BLaER1 treated with 17β-estradiol and CSF1 and Interleukin-3, amounts not matched to agents 10 nM and 100 nM (cell line): Measurements from ENCODE around the gene CTAGE1.

Experiments used
- H3K27ac ChIP-seq, 11 experiments: shearing (Covaris generic); formaldehyde crosslinking; 2 replicates each; pipeline ENCODE4 v1.8.1; 2022
- H3K27me3 ChIP-seq, 11 experiments: shearing (Covaris generic); formaldehyde crosslinking; 2 replicates each; pipeline ENCODE4 v1.8.1; 2022
- H3K36me3 ChIP-seq, 11 experiments: shearing (Covaris generic); formaldehyde crosslinking; 2 replicates each; pipeline ENCODE4 v1.8.1; 2022
- H3K4me1 ChIP-seq, 10 experiments: shearing (Covaris generic); formaldehyde crosslinking; 2 replicates each; pipeline ENCODE4 v1.8.1; 2022
- H3K4me2 ChIP-seq, 11 experiments: shearing (Covaris generic); formaldehyde crosslinking; 2 replicates each; pipeline ENCODE4 v1.8.1; 2022
- H3K4me3 ChIP-seq, 10 experiments: shearing (Covaris generic); formaldehyde crosslinking; 2 replicates each; pipeline ENCODE4 v1.8.1; 2022
- H3K9ac ChIP-seq, 11 experiments: shearing (Covaris generic); formaldehyde crosslinking; 2 replicates each; pipeline ENCODE4 v1.8.1; 2022
- H3K9me3 ChIP-seq, 11 experiments: shearing (Covaris generic); formaldehyde crosslinking; replicated peaks in 1 of 11; 2 replicates each; pipeline ENCODE4 v1.8.1; 2022
- H4K20me1 ChIP-seq, 11 experiments: shearing (Covaris generic); formaldehyde crosslinking; 2 replicates each; pipeline ENCODE4 v1.8.1; 2022
- Cebpa-rat ChIP-seq, 11 experiments: shearing (Covaris generic); IDR thresholded peaks; 2 replicates each; pipeline ENCODE4 v1.8.1; 2022

The CTAGE1 gene

DNA sequence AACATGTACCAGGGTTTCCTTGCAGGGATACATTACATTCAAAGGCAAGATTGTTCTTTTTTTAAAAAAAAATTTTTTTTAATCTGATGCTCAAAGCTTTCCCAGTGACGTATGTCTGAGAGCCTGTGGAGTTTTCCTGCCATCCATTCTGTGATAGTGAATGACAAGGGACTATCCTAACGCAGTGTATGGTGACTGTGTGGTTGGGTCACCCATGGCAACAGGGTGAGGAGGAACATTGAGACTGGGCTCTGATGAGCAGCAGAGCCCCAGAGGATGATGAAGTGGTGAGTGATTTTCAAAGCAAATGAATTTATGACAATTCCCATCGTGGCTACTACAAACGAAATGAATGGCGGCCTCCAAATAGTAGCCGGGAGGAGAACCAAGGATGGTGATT lies 28.6 kb upstream of the CTAGE1 start:
- Histone ChIP-seq H3K27ac (no peak overlapping the region), H4K20me1 (no peaks in the 10 kb centered on the region), H3K9ac (no peak overlapping the region), H3K4me3 (no peak overlapping the region), H3K4me1 (no peaks in the 10 kb centered on the region), H3K36me3 (no peaks in the 10 kb centered on the region), H3K27me3 (no peaks in the 10 kb centered on the region), H3K4me2 (no peak overlapping the region), H3K9me3 (peaks cover 26 to 36% (median 32%) of the 10 kb centered on the region in 11 experiments)
- no peak for TF ChIP-seq Cebpa-rat (IDR thresholded peaks at IDR 0.05)

DNA sequence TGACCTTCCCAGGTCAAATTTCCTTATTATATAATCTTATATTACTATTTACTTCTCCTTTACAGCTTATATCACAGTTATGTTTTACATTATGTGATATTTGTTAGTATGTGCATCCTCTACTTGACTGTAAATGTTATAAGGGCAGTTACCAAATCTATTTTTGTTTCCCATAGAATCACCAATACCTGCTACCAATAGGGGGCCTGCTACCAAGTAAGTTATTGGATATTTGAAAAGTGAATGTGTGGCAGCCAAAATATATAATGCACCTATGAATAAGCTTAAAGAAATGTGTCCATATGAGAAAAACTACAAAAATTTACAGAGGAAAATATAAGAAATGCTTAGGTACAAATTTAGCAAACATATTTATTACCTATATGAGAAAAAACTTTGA lies 23.9 kb upstream of the CTAGE1 start:
- no peaks in the 10 kb centered on the region for H3K4me1 ChIP-seq
- H3K9ac ChIP-seq = no peak overlapping the region
- H3K9me3 ChIP-seq = no peaks in the 10 kb centered on the region
- no peaks in the 10 kb centered on the region for H4K20me1 ChIP-seq
- H3K27ac ChIP-seq = no peak overlapping the region
- H3K4me2 ChIP-seq = no peak overlapping the region
- H3K27me3 ChIP-seq = no peaks in the 10 kb centered on the region
- no peak for TF ChIP-seq Cebpa-rat (IDR thresholded peaks at IDR 0.05)
- no peak overlapping the region for H3K4me3 ChIP-seq
- no peaks in the 10 kb centered on the region for H3K36me3 ChIP-seq

DNA sequence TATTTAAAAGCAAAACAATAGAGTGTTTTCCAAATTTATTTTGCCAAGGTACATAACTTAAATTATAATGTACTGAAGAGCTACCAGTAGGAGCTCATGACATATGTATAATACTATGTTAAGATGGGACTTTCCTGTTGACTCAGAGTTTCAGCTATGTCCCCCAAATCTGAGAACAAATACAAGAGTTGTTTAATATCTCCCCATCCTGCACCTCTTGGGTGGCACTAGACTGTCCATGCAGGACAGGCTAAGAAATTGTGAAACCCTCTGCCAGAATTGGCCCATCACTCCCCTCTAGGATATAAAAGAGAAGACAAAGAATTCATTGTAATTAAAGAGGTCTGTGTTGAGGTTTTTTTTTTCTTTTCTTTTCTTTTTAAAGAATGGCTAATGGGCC lies 21.7 kb upstream of the CTAGE1 start:
- Histone ChIP-seq H3K9ac (no peak overlapping the region), H3K9me3 (no peaks in the 10 kb centered on the region), H4K20me1 (no peaks in the 10 kb centered on the region), H3K4me2 (no peak overlapping the region), H3K27me3 (no peaks in the 10 kb centered on the region), H3K36me3 (no peaks in the 10 kb centered on the region), H3K4me3 (no peak overlapping the region), H3K4me1 (no peaks in the 10 kb centered on the region), H3K27ac (no peak overlapping the region)
- no peak for TF ChIP-seq Cebpa-rat (IDR thresholded peaks at IDR 0.05)

DNA sequence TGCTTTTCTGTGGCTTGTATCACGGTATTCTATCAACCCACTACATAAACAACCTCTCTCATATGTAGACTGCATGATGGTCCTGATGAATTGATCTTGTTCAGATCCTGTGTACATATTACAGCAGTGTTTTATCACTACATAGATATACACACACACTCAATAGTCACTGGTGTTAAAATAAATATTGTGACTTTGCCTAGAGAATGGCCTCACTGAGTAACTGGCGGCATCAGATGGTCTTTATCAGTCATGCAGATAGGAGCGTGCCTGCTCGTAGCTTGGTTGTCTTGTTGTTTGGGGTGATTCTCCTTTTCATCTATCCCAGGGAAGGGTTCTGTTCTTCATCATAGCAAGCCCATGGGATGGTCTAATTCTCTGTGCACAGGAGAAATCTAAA lies 18.4 kb upstream of the CTAGE1 start:
- H3K36me3 ChIP-seq = no peaks in the 10 kb centered on the region
- TF ChIP-seq Cebpa-rat (IDR thresholded peaks at IDR 0.05) = no peak
- H3K9me3 ChIP-seq = no peaks in the 10 kb centered on the region
- H3K4me3 ChIP-seq = no peak overlapping the region
- H3K9ac ChIP-seq = no peak overlapping the region
- peaks cover 0 to 8% (median 0%) of the 10 kb centered on the region in 10 experiments; a peak in 1 of 20 replicates for H3K4me1 ChIP-seq
- H4K20me1 ChIP-seq = no peaks in the 10 kb centered on the region
- no peak overlapping the region for H3K27ac ChIP-seq
- H3K27me3 ChIP-seq = no peaks in the 10 kb centered on the region
- H3K4me2 ChIP-seq = no peak overlapping the region

DNA sequence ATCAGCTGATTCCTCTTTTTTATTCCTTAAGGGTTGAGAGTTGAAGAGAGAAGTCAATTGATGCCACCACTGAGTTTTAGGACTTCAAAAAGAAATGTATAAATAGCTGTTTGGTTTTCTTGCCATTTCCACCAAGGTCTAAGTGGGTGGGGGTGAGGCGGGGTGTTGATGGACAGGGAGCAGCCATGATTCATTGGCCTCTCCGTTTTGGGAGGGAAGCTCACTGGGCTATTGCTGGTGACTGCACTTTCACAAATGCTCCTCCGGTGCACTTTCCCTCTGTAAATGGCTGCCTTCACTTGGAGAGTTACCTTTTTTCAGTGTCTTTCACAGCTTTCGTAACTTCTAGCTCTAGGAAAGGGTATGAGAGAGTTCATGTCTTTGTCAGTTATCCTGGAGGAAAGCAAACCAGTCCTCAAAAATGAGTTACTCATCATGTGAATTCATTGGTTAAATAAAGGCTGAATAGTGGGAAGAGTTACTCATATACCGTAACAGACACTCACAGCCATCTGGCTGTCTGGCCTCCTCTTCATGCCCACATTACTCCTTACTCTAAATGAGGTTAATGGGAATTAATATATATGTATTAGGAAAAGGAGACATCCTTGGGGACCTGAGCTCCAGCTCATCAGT lies 17.4 kb upstream of the CTAGE1 start:
- Histone ChIP-seq H3K27me3 (no peaks in the 10 kb centered on the region), H3K36me3 (no peaks in the 10 kb centered on the region), H4K20me1 (no peaks in the 10 kb centered on the region), H3K4me1 (peaks cover 0 to 8% (median 0%) of the 10 kb centered on the region in 10 experiments; a peak in 1 of 20 replicates), H3K27ac (no peak overlapping the region), H3K4me2 (no peak overlapping the region), H3K9ac (no peak overlapping the region), H3K4me3 (no peak overlapping the region), H3K9me3 (no peaks in the 10 kb centered on the region)
- no peak for TF ChIP-seq Cebpa-rat (IDR thresholded peaks at IDR 0.05)

DNA sequence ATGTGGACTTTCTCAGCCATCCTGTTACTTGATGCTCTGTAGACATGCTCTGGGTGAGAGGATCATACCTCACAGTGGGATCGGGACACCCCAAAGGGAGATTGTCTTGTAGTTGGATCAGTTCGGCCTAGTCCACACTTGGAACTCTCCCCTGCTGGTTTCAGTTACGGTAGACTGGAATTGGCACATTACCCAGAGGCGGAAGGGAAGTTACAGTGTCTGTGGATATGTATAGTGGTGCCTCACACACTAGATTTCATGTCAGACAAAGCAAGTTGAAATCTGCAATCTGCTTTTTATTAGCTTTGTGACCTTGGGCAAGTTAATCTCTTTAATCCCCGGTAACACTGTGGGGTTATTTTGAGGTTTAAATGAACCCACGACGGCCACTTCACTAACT lies 16.2 kb upstream of the CTAGE1 start:
- Histone ChIP-seq H3K4me1 (peaks cover 0 to 8% (median 0%) of the 10 kb centered on the region in 10 experiments; a peak in 1 of 20 replicates), H3K4me2 (no peak overlapping the region), H3K27me3 (no peaks in the 10 kb centered on the region), H3K27ac (no peak overlapping the region), H4K20me1 (no peaks in the 10 kb centered on the region), H3K9ac (no peak overlapping the region), H3K9me3 (no peaks in the 10 kb centered on the region), H3K36me3 (no peaks in the 10 kb centered on the region), H3K4me3 (no peak overlapping the region)
- no peak for TF ChIP-seq Cebpa-rat (IDR thresholded peaks at IDR 0.05)

DNA sequence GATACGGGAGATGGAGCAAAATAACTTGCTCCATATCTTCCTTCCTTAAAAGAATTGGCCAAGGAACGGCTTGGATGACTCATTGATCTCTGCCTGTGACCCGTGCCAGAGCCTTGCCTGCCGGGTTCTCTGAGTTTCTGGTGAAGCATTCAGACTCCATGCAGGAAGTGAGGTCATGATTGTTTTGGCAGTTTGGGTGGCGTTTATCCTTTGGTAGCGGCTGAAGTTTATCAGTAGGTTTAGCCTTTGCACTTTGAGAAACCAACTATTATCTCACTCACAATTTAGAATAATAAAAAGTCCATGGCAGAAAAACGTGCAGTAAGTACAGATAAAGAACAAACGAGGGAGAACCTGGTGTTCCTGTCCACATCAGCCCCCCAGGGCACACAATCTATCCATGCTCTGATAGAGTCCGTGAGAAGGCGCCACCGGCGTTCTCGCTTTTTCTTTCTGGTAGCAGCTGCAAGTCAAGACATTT lies 15.0 kb upstream of the CTAGE1 start:
- Histone ChIP-seq H3K27me3 (no peaks in the 10 kb centered on the region), H3K36me3 (no peaks in the 10 kb centered on the region), H3K9me3 (no peaks in the 10 kb centered on the region), H3K9ac (no peak overlapping the region), H3K4me3 (no peak overlapping the region), H3K4me1 (peaks cover 0 to 8% (median 0%) of the 10 kb centered on the region in 10 experiments; a peak in 1 of 20 replicates), H3K27ac (no peak overlapping the region), H3K4me2 (peak overlapping the region in 1 of 11 experiments; percentile 6; a peak in 1 of 22 replicates), H4K20me1 (no peaks in the 10 kb centered on the region)
- TF ChIP-seq Cebpa-rat (IDR thresholded peaks at IDR 0.05) = no peak

DNA sequence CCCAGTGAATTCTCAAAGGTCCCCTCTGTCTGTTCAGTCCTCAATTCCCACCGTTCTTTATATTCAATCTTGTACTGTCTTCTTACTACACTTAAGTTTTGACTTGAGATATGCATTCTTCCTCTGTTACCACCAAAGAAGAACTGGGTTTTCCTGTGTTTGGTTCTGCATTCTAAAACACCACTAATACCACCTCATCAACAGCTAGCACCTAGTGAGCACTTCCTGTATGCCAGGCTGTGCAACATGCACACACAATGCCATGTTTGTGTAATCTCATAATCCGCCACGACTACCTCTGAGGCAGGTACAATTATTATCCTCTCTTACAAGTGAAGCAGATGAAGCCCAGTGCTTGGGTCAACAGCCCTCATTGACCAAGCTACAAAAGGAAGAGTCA lies 11.8 kb upstream of the CTAGE1 start:
- H3K9me3 ChIP-seq = no peaks in the 10 kb centered on the region
- no peaks in the 10 kb centered on the region for H4K20me1 ChIP-seq
- no peaks in the 10 kb centered on the region for H3K27me3 ChIP-seq
- no peak overlapping the region for H3K4me3 ChIP-seq
- no peaks in the 10 kb centered on the region for H3K36me3 ChIP-seq
- no peak overlapping the region for H3K4me2 ChIP-seq
- TF ChIP-seq Cebpa-rat (IDR thresholded peaks at IDR 0.05) = no peak
- no peak overlapping the region for H3K27ac ChIP-seq
- no peak overlapping the region for H3K9ac ChIP-seq
- peaks cover 0 to 8% (median 0%) of the 10 kb centered on the region in 10 experiments; a peak in 1 of 20 replicates for H3K4me1 ChIP-seq

DNA sequence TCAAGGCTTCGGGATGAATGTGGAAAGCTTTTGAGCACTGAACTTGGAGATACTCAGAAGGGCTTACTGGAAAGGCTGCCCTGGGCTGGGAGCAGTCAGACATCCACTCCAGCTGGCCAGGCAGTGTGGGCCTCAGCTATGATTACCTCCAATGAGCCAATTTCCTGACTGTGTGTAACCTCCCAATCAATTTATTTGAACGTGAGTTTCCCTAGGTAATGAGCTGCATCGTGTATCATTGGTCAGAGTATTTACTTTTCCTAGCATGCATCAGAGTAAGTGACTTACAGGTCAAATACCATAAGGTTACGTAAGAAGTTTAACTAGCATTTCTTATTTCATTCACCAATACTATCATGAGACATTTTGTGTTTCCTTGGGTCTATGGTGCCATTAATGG lies 11.0 kb upstream of the CTAGE1 start:
- Histone ChIP-seq H4K20me1 (no peaks in the 10 kb centered on the region), H3K36me3 (no peaks in the 10 kb centered on the region), H3K9ac (no peak overlapping the region), H3K27ac (no peak overlapping the region), H3K4me3 (no peak overlapping the region), H3K4me1 (peaks cover 0 to 8% (median 0%) of the 10 kb centered on the region in 10 experiments; a peak in 1 of 20 replicates), H3K9me3 (no peaks in the 10 kb centered on the region), H3K27me3 (no peaks in the 10 kb centered on the region), H3K4me2 (no peak overlapping the region)
- no peak for TF ChIP-seq Cebpa-rat (IDR thresholded peaks at IDR 0.05)

DNA sequence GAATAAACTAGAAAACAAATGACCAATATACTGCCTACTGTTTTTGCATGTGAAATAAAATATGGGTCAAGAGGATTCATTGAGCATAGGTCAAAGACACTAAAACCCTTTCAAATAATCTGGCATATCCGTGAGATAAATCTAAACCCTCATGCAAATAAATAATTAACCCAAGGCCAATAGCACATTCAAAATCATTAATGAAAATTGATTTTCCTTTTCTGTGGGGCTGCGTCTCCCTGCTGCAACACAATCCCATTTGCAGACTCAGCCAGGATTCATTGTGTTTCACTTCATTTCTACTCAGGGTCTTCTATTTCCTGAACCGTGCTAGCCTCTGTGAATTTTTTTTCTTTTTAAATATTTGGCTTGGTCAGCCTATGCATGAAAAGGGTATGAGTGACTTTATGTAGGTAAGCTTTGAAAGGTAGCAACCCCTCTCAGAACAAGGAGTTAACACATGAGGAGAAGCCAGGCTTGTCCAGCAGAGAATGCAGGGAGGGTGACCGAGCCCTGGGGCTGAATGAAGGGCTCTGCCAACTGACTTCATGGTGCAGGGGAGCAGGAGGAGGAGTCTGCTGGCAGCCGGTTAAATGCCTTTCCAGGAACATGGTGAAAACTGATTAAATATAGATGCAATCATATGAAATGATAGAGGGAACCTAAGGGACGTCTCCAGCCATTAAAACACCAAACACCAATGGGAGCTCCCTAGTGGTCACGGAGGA lies 10.3 kb upstream of the CTAGE1 start:
- Histone ChIP-seq H3K9me3 (no peaks in the 10 kb centered on the region), H3K27ac (no peak overlapping the region), H3K27me3 (no peaks in the 10 kb centered on the region), H3K4me3 (no peak overlapping the region), H3K9ac (no peak overlapping the region), H4K20me1 (no peaks in the 10 kb centered on the region), H3K36me3 (no peaks in the 10 kb centered on the region), H3K4me2 (no peak overlapping the region), H3K4me1 (peaks cover 0 to 8% (median 0%) of the 10 kb centered on the region in 10 experiments; a peak in 1 of 20 replicates)
- no peak for TF ChIP-seq Cebpa-rat (IDR thresholded peaks at IDR 0.05)
